Astrocyte (in vitro differentiated cells and primary cell): ENCODE measurements around the gene KIRREL3.

ENCODE experiments used
- EZH2 ChIP-seq: IDR thresholded peaks from 2 replicates; pipeline ENCODE4 v1.6.1; 2012; ENCODE audit warnings: mild to moderate bottlenecking, low read length, inconsistent platforms; ENCODE audit not compliant: insufficient read depth
- TF ChIP-seq, protein P1 (sequence below): IDR thresholded peaks from 2 replicates; pipeline ENCODE4 v1.5.1; 2011; ENCODE audit warnings: low read depth, mild to moderate bottlenecking, inconsistent platforms, low read length, moderate library complexity; ENCODE audit not compliant: insufficient read depth

DNA sequence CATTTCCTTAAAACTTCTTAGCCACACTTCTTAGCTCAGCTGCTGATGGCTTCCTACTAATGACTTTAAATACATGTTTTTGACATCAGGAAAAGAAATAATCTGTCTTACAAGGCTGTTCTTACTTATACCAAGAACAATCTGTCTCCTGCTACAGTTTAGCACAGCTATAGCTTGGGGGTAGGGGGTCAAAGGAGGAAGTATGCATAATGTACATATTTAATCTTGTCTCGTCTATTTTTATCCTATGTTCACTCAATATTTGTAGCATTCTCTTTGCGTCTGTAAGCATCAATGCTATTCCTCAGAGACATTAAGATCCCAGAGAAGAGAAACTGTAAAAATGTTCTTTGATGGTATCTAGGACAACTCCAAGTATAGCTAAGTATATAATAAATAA is 96.0 kb downstream of the KIRREL3 start:
- TF ChIP-seq, protein P1, sequence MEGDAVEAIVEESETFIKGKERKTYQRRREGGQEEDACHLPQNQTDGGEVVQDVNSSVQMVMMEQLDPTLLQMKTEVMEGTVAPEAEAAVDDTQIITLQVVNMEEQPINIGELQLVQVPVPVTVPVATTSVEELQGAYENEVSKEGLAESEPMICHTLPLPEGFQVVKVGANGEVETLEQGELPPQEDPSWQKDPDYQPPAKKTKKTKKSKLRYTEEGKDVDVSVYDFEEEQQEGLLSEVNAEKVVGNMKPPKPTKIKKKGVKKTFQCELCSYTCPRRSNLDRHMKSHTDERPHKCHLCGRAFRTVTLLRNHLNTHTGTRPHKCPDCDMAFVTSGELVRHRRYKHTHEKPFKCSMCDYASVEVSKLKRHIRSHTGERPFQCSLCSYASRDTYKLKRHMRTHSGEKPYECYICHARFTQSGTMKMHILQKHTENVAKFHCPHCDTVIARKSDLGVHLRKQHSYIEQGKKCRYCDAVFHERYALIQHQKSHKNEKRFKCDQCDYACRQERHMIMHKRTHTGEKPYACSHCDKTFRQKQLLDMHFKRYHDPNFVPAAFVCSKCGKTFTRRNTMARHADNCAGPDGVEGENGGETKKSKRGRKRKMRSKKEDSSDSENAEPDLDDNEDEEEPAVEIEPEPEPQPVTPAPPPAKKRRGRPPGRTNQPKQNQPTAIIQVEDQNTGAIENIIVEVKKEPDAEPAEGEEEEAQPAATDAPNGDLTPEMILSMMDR: no peak
- TF ChIP-seq EZH2: no peak
